GM18951 (cell line): Measurements from ENCODE around the gene IL17B.

Source experiments
- POLR2A ChIP-seq: IDR thresholded peaks from 4 replicates; pipeline ENCODE4 v1.6.1; 2011; ENCODE audit warnings: mild to moderate bottlenecking; ENCODE audit not compliant: insufficient read length, insufficient read depth; ENCODE audit errors: extremely low read depth
- in situ Hi-C: fragments of 300-500 bp; cut with MboI; formaldehyde crosslinking; loops from one replicate; pipeline ENCODE4 v1.12.0; 2022; ENCODE audit warnings: low sequenced_read_pairs, mixed read lengths, inconsistent platforms; ENCODE audit not compliant: unreplicated experiment

IL17B gene

DNA sequence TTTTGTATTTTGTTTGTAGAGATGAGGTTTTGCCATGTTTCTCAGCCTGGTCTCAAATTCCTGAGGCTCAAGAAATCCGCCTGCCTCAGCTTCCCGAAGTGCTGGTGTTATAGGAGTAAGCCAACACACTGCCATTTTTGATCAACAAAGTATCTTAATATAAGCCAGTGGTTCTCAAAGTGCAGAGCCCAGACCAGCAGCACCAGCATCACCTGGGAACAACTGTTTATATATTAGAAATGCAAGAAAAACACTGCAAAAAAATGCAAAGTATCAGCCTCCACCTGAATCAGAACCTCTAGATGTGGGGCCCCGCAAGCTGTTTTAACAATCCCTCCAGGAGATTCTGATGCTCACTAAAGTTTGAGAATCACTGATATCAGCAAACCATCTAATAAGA is 6.2 kb downstream of the IL17B start:
- in situ Hi-C loops, result loop anchor here (25.0 kb wide), 1 partner anchor 189 kb away; the partner anchor contains the start of gene CSNK1A1

GRCh38 chr5:149372076-149372795 is 6.9 kb downstream of the IL17B start:
- TF ChIP-seq POLR2A, result no peak
- in situ Hi-C loops, result loop anchor here (25.0 kb wide), 1 partner anchor 190 kb away; the partner anchor contains the start of gene CSNK1A1

More for the DNA sequence above, 6.2 kb downstream of the IL17B start:
- no peak for TF ChIP-seq POLR2A

- TF ChIP-seq POLR2A, result no peak
- in situ Hi-C loops, result loop anchor here (25.0 kb wide), 1 partner anchor 191 kb away; the partner anchor contains the start of gene CSNK1A1
Measured at GRCh38 chr5:149371296-149371962, 7.7 kb downstream of the IL17B start.

GRCh38 chr5:149370878-149371277 is 8.2 kb downstream of the IL17B start:
- no peak for TF ChIP-seq POLR2A
- in situ Hi-C loops, result loop anchor here (25.0 kb wide), 1 partner anchor 191 kb away; the partner anchor contains the start of gene CSNK1A1

- in situ Hi-C loops, result loop anchor here (25.0 kb wide), 1 partner anchor 194 kb away; the partner anchor contains the start of gene CSNK1A1
- TF ChIP-seq POLR2A, result no peak
Measured at GRCh38 chr5:149367972-149368645, 11.0 kb downstream of the IL17B start.

DNA sequence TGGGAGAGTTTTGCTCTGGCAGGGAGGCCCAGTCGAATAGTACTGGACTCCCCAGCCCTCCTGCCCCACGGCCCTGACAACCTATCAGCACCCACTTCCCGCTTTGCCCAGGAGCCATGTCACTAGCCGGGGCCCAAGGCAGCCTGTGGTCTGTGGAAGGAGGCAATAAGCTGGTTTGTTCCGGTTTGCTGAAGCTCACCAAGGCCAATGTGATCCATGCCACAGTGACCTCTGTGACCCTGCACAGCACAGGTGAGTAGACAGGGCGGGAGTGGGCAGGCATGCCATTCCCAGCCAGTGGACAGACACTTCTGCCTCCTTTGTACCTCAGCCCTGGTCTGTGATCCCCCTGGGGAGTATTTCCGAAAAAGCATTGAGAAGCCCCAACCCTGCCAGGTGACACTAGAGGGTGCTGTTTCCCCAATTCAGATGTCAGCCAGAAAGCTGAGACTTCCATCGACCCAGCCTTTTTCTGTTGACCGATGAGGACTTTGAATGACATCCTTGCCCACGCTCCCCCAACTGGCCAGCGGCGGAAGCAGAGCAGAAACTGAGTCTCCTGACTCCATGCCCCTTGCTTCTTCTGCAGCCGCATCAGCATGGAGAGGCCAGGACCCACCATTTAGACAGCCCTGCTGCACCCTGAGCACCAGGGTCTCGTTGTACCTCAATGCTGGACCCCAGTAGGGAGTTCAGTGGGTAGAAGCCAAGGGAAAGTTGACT is 11.7 kb downstream of the IL17B start:
- TF ChIP-seq POLR2A, result no peak
- in situ Hi-C loops, result loop anchor here (25.0 kb wide), 1 partner anchor 195 kb away; the partner anchor contains the start of gene CSNK1A1

GRCh38 chr5:149366169-149366729 is 12.8 kb downstream of the IL17B start:
- no peak for TF ChIP-seq POLR2A
- in situ Hi-C loops, result loop anchor here (25.0 kb wide), 1 partner anchor 196 kb away; the partner anchor contains the start of gene CSNK1A1

GRCh38 chr5:149365418-149365817 is 13.7 kb downstream of the IL17B start:
- in situ Hi-C loops, result loop anchor here (25.0 kb wide), 1 partner anchor 197 kb away; the partner anchor contains the start of gene CSNK1A1
- no peak for TF ChIP-seq POLR2A

DNA sequence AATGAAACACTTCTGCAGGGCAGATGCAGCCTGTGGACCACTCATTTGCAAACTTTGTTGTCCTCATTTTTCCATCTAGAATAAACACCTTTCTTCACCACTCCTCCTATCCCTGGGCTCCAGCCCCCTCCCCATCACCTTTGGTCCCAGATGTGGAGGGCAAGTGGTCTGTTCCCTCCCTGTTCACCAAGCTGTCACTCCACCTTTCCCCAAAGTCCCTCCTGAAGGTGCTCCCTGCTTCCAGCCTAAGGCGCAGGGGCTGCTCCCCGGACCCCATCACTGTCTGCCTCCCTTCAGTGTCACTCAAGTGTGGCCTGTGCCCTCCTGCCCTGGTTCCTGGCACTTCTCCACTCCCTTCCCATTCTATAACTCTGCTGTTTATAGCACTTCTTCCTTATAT is 14.4 kb downstream of the IL17B start:
- no peak for TF ChIP-seq POLR2A
- in situ Hi-C loops, result loop anchor here (25.0 kb wide), 1 partner anchor 198 kb away; the partner anchor contains the start of gene CSNK1A1

DNA sequence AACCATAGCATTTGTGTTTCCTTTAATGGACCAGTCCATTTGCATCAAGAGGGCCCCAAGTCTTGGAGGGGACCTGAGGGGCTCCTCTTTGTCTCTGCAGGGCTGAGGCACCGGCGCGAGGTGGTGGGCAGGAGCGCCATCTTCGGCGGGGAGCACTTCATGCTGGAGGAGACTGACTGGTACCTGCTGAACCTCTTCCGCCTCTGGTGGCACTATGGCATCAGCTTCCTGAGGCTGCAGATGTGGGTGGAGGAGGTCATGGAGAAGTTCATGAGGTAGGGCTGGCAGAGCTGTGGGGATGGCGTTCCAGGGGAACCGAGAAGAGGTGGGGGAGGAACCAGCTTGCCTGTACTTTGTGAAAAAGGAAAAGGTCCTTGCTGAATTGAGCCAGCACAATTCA is 15.2 kb downstream of the IL17B start:
- in situ Hi-C loops, result loop anchor here (25.0 kb wide), 1 partner anchor 198 kb away; the partner anchor contains the start of gene CSNK1A1
- TF ChIP-seq POLR2A, result no peak

DNA sequence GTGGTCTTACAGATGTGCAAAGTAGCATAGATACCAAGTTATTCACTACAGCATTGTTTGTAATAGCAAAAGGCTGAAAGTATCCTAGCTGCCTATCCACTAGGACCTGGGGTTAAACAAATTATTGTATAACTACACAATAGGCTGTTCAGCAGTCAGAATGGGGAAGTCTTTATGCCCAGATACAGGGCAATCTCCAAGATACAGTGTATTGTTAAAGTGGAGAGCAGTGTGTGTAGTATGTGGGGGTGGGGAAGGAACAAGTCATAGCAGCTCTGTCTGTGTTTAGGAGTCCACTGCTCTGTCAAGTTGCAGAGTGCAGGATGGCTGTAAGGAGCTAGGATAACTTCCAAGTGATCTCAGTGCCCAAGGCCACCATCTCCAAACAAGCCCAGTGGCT is 15.7 kb downstream of the IL17B start:
- TF ChIP-seq POLR2A, result no peak
- in situ Hi-C loops, result loop anchor here (25.0 kb wide), 1 partner anchor 199 kb away; the partner anchor contains the start of gene CSNK1A1

DNA sequence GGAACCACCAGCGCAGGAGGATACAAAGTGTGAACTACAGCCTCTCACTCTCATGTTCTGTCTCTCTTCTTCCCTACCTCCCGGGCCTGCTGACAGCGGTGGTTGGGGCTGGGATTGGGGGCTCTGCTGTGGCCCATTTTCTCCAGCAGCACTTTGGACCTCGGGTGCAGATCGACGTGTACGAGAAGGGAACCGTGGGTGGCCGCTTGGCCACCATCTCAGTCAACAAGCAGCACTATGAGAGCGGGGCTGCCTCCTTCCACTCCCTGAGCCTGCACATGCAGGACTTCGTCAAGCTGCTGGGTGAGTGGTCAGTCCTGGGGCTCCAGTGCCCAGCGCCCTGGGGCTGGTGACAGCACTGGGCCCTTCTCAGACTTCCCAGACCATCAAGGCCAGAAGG is 16.6 kb downstream of the IL17B start:
- TF ChIP-seq POLR2A, result no peak

More for the DNA sequence above, 16.6 kb downstream of the IL17B start:
- in situ Hi-C loops, result loop anchor here (25.0 kb wide), 1 partner anchor 200 kb away; the partner anchor contains the start of gene CSNK1A1
